Esophagus muscularis mucosa (tissue), 4 donors: ENCODE measurements around the gene NYAP2. TPM values are rescaled to one million over a fixed set of nuclear protein-coding genes. Genes with fewer than 3 reads are reported as not detected.

Source experiments
- DNase-seq: peaks from one replicate; pipeline ENCODE4 v3.0.0-alpha.2; 2017; ENCODE audit errors: extremely low spot score
- H3K27ac ChIP-seq, 4 donors: fragments of 200-600 bp; sonication (generic); replicated peaks in 1 of 4; 1 replicate in 3 of 4; 2 replicates in 1 of 4; pipeline ENCODE4 v1.5.1; 2016 to 2019; ENCODE audit warnings: mild to moderate bottlenecking in 1 of 4
- H3K27me3 ChIP-seq, 4 donors: fragments of 200-600 bp; sonication (generic); one replicate each; pipeline versions ENCODE4 v1.5.1 to v1.6.0; 2016 to 2019
- H3K36me3 ChIP-seq, 4 donors: fragments of 200-600 bp; sonication (generic); one replicate each; pipeline ENCODE4 v1.5.1; 2016 to 2019
- H3K4me1 ChIP-seq, 4 donors: fragments of 200-600 bp; sonication (generic); one replicate each; pipeline ENCODE4 v1.5.1; 2016 to 2019
- H3K4me3 ChIP-seq, 4 donors: fragments of 200-600 bp; sonication (generic); 1 replicate in 2 of 4; 2 replicates in 2 of 4; pipeline ENCODE4 v1.5.1; 2016 to 2019; ENCODE audit warnings: mild to moderate bottlenecking in 4 of 4, moderate library complexity in 1 of 4
- H3K9me3 ChIP-seq, 4 donors: fragments of 200-600 bp; sonication (generic); 1 replicate in 3 of 4; 2 replicates in 1 of 4; pipeline ENCODE4 v1.5.1; 2016 to 2019
- EP300 ChIP-seq: sonication (generic); formaldehyde crosslinking; IDR thresholded peaks from one replicate; pipeline ENCODE4 v1.6.1; 2017; ENCODE audit warnings: antibody characterized with exemption
- POLR2A ChIP-seq: fragments of 450-650 bp; IDR thresholded peaks from one replicate; pipeline ENCODE4 v1.6.1; 2017; ENCODE audit warnings: antibody characterized with exemption, moderate library complexity, mild to moderate bottlenecking, low read depth
- POLR2AphosphoS5 ChIP-seq, 2 donors: sonication (generic); formaldehyde crosslinking; IDR thresholded peaks; one replicate each; pipeline ENCODE4 v1.6.1; 2017; ENCODE audit warnings: antibody characterized with exemption in 2 of 2
- WGBS: methylation state at CpG from one replicate; pipeline ENCODE4 v1.1.5; 2018; 5-methylcytosine and 5-hydroxymethylcytosine counted together
- intact Hi-C: fragments of 100-400 bp; cut with DNase I; formaldehyde crosslinking; loops from one replicate; pipeline ENCODE4 v1.15.1; 2023
- total RNA-seq, 4 donors: library from RNA; depleted of rRNA; stranded (reverse); fragments of >200 nt; gene quantifications; one replicate each; pipeline versions ENCODE4 v1.1.0 to v1.2.1, GENCODE V29; 2016
- TF ChIP-seq, protein P1 (sequence below), 3 experiments: fragments of 200-600 bp in 2 of 3; fragments of 450-650 bp in 1 of 3; sonication (generic) in 2 of 3; IDR thresholded peaks; one replicate each; pipeline ENCODE4 v1.5.1; 2017 to 2019; ENCODE audit warnings: antibody characterized with exemption in 3 of 3, mild to moderate bottlenecking in 2 of 3, moderate library complexity in 1 of 3

Gene NYAP2
- total RNA-seq, 4 donors from 2014 or later = under 0.01 to 0.26 (median 0.17) TPM; not detected in 1

DNA sequence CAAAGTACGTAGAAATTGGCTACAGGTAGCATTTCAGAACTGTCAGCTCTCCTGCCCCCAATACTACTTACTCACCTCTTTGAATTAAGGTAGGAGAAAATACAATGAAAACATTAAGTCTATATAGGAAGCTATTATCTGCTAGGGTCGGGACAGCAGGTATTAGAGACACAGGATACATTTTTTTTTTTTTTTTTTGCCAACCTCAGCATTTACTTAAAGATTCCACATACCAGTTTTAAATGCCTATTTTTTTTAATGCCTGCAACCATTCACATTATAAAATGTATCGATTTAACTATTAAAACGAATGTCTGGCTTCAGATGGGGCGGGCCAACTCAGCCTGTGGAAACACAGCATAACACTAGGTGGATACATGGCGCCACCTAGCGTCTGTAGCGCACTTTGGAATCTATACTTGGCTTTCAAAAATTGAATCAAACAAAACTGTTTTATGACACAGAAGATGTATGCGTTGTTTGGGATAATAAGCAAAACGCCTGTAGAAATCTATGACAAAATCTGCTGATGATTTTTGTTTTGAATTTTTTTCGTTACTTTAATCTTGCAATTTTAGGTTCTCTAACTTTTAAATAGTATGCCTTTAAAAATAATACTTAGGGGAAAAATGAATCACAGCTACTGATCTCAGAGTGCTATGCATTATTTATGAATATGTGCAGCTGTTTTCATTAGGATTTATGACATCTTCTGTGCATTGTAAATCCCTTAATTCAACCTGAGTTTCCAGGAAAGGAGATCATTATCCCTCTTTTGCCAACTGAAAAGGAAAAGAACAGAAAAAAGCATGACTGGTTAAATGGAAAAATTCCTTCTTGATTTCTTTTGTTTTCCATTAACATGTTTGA, 261.0 kb downstream of the NYAP2 start:
- Histone ChIP-seq H3K27ac (no peak overlapping the region), H3K27me3 (no peaks in the 10 kb centered on the region), H3K9me3 (no peaks in the 10 kb centered on the region), H3K4me1 (no peaks in the 10 kb centered on the region), H3K4me3 (no peak overlapping the region), H3K36me3 (no peaks in the 10 kb centered on the region)
- no peak for DNase-seq
- 19% methylated on average over 11 of the region's 11 CpGs for WGBS
- intact Hi-C loops = loop anchor here (10.0 kb wide), 1 partner anchor 234 kb away; no protein-coding TSS in a partner anchor
- no peak for TF ChIP-seq POLR2AphosphoS5 (IDR thresholded peaks at IDR 0.05)
- TF ChIP-seq, protein P1, sequence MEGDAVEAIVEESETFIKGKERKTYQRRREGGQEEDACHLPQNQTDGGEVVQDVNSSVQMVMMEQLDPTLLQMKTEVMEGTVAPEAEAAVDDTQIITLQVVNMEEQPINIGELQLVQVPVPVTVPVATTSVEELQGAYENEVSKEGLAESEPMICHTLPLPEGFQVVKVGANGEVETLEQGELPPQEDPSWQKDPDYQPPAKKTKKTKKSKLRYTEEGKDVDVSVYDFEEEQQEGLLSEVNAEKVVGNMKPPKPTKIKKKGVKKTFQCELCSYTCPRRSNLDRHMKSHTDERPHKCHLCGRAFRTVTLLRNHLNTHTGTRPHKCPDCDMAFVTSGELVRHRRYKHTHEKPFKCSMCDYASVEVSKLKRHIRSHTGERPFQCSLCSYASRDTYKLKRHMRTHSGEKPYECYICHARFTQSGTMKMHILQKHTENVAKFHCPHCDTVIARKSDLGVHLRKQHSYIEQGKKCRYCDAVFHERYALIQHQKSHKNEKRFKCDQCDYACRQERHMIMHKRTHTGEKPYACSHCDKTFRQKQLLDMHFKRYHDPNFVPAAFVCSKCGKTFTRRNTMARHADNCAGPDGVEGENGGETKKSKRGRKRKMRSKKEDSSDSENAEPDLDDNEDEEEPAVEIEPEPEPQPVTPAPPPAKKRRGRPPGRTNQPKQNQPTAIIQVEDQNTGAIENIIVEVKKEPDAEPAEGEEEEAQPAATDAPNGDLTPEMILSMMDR (IDR thresholded peaks at IDR 0.05) = peak; percentile 73 to 89 (median 73)

DNA sequence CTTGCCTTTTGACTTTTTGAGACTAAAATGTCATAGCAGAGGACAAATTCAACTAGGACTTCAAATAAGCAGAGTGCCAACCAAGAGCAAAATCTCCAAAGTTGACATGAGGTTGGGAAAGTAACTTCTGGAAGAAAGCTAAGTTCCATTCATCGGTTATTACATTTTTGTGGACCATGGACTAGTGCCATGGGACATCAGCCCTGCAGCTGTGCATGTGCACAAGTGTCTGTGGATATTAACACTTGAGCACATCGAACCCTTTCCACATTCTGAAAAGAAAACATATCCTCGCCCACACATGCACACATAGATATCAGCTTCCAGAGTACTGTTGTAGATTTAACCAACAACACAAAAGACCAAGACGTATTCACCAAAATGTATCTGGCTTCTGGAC, 262.6 kb downstream of the NYAP2 start:
- no peak for DNase-seq
- 58% methylated on average over 3 of the region's 4 CpGs for WGBS
- Histone ChIP-seq H3K4me3 (no peak overlapping the region), H3K27me3 (no peaks in the 10 kb centered on the region), H3K36me3 (no peaks in the 10 kb centered on the region), H3K4me1 (no peaks in the 10 kb centered on the region), H3K9me3 (no peaks in the 10 kb centered on the region), H3K27ac (no peak overlapping the region)
- intact Hi-C loops = loop anchor here (10.0 kb wide), 1 partner anchor 233 kb away; no protein-coding TSS in a partner anchor
- TF ChIP-seq EP300 = no peak

DNA sequence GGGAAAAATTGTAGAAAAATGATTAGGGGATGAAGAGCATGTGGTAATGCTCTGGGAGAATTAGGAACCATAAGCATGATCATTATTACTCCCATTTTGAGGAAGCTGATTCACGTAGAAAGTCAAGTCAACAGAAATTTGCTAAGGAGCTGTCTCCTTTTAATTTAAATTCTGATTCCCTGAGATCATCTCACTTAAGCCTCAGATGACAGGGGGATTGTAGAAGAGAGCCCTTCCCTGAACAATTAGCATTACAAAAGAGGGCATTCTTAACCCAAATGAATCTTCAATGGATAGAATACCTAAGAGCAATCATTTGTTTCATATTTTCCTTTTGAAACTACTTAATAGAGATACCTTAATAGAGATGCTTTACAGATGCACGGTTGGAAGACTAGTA, 267.9 kb downstream of the NYAP2 start:
- H3K27ac ChIP-seq = no peak overlapping the region
- H3K9me3 ChIP-seq = no peaks in the 10 kb centered on the region
- intact Hi-C loops = loop anchor here (5.0 to 10.0 kb wide), 2 partner anchors 227 to 1315 kb away; no protein-coding TSS in a partner anchor
- TF ChIP-seq, protein P1 (IDR thresholded peaks at IDR 0.05) = no peak
- TF ChIP-seq EP300 (no peak), POLR2AphosphoS5 (IDR thresholded peaks at IDR 0.05) (no peak), POLR2A (no peak)
- H3K4me1 ChIP-seq = peaks cover 0 to 11% (median 3%) of the 10 kb centered on the region in 4 donors
- no peak for DNase-seq
- 69% methylated on average over 2 of the region's 2 CpGs for WGBS
- H3K4me3 ChIP-seq = no peak overlapping the region
- no peaks in the 10 kb centered on the region for H3K27me3 ChIP-seq
- H3K36me3 ChIP-seq = no peaks in the 10 kb centered on the region

DNA sequence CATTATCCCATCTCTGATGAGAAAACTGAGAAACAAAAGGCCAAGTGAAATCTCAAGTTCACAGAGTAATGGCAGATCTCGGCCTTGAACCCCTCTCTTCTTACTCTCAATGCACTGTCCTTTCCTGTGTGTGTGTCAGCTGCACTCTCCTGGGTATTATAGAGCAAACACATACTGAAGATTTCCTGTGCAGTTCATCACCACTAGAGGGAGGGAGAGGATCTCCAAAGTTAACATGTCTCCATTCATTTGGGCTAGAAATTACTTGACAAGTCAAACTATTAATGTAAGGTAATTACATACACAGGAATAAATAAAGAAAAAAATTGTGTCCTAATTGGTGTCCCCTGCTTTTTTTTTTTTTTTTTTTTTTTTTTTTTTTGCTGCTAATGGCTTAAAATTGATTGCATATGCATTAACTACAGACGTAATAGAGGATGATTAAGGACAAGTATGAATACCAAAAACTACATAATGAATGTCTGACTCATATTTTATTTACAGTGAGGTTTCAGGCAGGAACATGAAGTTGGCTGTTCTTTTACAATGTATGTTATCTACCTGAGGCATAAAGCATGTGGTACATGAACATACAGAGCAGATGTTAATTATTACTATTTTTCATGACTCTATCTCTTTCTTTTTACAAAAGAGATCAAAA, 269.2 kb downstream of the NYAP2 start:
- intact Hi-C loops = loop anchor here (5.0 to 10.0 kb wide), 2 partner anchors 226 to 1314 kb away; no protein-coding TSS in a partner anchor
- no peak for TF ChIP-seq POLR2AphosphoS5 (IDR thresholded peaks at IDR 0.05)
- no peak for TF ChIP-seq POLR2A
- TF ChIP-seq, protein P1 (IDR thresholded peaks at IDR 0.05) = peak; percentile 64 to 79 (median 65)
- TF ChIP-seq EP300 = no peak
- no peaks in the 10 kb centered on the region for H3K36me3 ChIP-seq
- no peak overlapping the region for H3K27ac ChIP-seq
- no peak overlapping the region for H3K4me3 ChIP-seq
- peaks cover 0 to 11% (median 3%) of the 10 kb centered on the region in 4 donors for H3K4me1 ChIP-seq
- H3K27me3 ChIP-seq = no peaks in the 10 kb centered on the region
- 42% methylated on average over 2 of the region's 2 CpGs for WGBS
- no peak for DNase-seq
- no peaks in the 10 kb centered on the region for H3K9me3 ChIP-seq
